Stimulated activated CD8-positive, alpha-beta memory T cell treated with anti-CD3 and anti-CD28 coated beads, Interleukin-4, amount 100 ng/mL, for 48 hours (primary cell): Measurements from ENCODE around the gene CEMIP.

Experiments
- DNase-seq: peaks from one replicate; pipeline ENCODE4 v3.0.0-alpha.2; 2020

Gene CEMIP

GRCh38 chr15:80828796-80829195, 49.6 kb downstream of the CEMIP start:
- no peak for DNase-seq

DNA sequence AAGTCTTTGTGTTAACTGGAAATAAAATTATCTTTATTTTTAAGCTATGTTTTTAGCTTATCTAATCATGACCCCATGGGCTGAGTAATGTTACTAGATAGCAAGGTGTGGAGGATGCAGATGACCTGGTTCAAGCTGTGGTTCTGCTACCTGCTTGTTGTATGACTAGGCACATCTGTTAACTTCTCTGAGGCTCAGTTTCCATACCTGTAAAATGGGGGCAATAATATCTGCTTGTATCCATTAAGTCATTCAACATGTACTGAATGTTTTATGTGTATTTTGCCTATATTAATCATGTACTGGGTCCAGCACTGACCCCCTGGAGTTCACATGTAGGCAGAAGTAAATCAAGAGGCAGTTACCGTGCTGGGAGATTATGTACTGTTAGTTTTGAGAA, 51.5 kb downstream of the CEMIP start:
- DNase-seq, result no peak

- DNase-seq, result no peak
These were observed 52.0 kb downstream of the CEMIP start for GRCh38 chr15:80831192-80831591.

GRCh38 chr15:80831606-80832224, 52.5 kb downstream of the CEMIP start:
- DNase-seq, result no peak

DNA sequence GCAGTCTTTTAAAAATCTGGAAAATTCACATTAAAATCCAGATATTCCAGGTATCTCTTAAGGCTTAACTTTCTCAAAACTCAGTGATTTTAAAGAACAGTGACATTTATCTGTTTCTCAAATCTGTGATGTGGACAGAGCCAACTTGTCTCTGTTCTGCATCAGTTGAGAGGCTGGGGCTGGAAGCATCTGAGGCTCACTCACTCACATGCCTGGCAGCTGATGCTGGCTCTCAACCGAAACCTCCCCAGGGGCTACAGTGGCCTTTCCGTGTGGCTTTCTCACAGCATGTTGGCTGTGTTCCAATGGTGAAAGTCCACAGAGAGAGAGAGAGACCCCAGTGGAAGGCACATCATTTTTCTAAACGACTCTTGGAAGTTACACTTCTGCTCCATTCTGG, 53.5 kb downstream of the CEMIP start:
- DNase-seq, result no peak

DNA sequence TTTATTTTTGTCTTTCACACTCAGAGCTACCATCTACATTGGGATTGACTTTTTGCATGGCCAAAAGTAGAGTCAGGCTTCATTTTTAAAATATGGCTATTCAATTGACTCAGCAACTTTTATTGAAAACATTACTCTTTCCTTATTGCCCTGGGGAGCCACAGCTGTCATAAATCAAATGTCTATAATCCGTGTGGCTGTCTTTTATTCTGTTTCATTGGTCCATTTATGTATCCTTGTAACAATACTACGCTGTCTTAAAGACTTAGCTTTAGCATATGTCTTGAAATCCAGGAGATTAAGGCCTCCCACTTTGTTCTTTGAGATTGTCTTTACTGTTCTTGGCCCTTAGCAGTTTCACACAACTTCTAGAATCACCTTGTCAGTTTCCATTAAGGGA, 55.2 kb downstream of the CEMIP start:
- no peak for DNase-seq

DNA sequence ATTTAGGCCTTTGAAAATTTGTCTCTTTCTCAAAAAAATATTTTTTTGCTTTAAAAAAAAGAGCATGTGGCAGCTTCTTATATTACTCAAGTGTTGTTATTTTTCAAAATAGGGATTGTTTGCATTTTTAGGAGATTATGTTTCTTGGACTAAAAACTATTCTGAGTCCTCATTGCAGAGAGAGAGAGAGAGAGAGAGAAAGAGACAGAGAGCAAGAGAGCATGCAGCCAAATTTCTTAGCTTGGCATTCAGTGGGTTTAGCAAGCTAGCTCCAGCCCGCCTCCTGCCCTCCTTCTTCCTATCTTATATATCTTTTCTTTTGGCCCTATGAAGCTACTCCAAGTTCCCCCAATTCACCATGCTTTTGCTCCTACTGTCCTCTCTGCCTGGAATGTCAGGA, 55.7 kb downstream of the CEMIP start:
- no peak for DNase-seq

- no peak for DNase-seq
These were observed 56.2 kb downstream of the CEMIP start for GRCh38 chr15:80835336-80835735.

GRCh38 chr15:80836223-80836622, 57.1 kb downstream of the CEMIP start:
- DNase-seq, result no peak

- DNase-seq, result no peak
These were observed 57.8 kb downstream of the CEMIP start for GRCh38 chr15:80837006-80837405.

GRCh38 chr15:80838012-80838411, 58.8 kb downstream of the CEMIP start:
- no peak for DNase-seq

DNA sequence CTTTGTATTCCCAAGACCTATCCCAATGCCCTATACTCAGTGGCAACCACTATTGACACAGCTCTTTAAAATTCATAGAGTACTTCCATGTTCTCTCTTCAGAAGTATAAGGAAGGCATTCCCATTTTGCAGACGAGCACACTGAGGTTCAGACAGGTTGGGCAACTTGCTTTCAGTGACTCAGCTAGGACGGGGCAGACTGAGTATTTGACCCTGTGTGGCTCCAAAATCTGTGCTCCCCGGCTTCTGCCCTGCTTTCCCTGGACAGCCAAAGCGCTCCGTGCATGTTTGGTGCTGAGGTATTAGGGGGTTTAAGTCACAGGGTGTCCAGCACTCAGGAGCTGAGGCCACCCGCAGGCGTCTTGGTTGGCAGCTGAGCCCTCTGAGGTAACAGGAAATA, 59.5 kb downstream of the CEMIP start:
- DNase-seq, result no peak

DNA sequence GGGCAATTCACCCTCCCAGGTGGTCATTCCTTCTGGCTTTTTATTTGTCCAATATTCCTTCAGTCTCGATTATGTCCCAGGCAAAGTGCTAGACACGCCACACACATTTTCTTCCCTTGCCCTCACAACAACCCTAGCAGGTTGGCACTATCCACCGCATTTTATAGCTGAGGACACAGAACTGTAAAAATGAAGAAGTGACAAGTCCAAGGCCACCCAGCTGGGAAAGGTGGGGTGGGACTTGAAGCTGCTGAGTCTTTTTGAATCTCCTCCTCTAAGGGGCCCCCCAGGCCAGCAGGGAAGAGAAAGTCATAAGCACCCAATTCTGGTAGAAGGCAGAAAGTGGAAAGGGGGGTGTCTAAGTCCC, 60.6 kb downstream of the CEMIP start:
- no peak for DNase-seq

GRCh38 chr15:80840182-80841130, 61.3 kb downstream of the CEMIP start:
- DNase-seq, result no peak

GRCh38 chr15:80841541-80841940, 62.4 kb downstream of the CEMIP start:
- DNase-seq, result no peak

GRCh38 chr15:80844011-80844732, 65.0 kb downstream of the CEMIP start:
- no peak for DNase-seq

- no peak for DNase-seq
These were observed 67.1 kb downstream of the CEMIP start for GRCh38 chr15:80846031-80846815.

DNA sequence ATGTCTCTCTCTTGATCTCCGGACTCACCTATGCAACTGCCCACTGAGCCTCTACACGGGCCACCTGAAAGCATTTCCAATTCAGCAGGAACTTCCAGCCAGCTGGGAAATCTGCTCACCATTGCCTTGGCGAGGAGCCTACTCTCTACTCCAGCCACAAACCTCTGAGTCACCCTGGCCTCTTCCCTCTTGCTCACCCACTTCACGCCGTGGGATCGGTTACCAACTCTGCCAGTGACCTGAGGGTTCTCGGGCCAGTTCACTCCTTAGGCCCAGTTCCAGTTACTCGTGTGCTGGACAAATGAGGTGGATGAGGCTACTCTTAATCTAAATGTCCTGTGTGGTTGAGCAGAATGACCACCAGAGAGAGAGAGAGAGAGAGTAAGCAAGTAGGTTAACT, 70.1 kb downstream of the CEMIP start:
- no peak for DNase-seq

- DNase-seq, result no peak
These were observed 71.8 kb downstream of the CEMIP start for GRCh38 chr15:80850941-80851451.

- no peak for DNase-seq
These were observed 73.5 kb downstream of the CEMIP start for GRCh38 chr15:80852676-80853075.

- no peak for DNase-seq
These were observed 74.9 kb downstream of the CEMIP start for GRCh38 chr15:80854104-80854503.

DNA sequence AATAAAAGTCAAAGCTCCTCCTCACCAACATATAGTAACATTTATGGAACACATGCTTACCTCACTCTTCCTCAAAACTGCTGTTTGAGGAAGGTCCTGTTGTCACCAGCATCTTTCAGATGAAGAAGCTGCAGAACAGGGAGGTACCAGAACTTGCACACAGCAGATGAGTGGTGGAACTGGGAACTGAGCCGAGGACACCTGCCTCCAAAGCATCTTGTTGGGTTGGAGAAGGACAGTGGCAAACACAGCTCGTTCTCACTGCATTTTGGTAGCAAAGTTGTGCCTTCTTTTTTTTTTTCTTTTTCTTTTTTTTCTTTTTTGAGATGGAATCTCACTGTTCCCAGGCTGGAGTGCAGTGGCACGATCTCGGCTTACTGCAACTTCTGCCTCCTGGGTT, 76.0 kb downstream of the CEMIP start:
- no peak for DNase-seq

GRCh38 chr15:80856400-80856799, 77.2 kb downstream of the CEMIP start:
- DNase-seq, result no peak
